Measurements from ENCODE around the gene VIPR1. TPM values are rescaled to one million over a fixed set of nuclear protein-coding genes. Genes with fewer than 3 reads are reported as not detected.
"Not testable (repeated sequence)": the region's sequence is repeated elsewhere in the genome, so short reads cannot be mapped to it uniquely, and the experiment has no call there.

Gene VIPR1
- polyA plus RNA-seq, 6 donors from 2014 or later: 0.57 to 3.0 (median 0.69) TPM; not detected in 1

DNA sequence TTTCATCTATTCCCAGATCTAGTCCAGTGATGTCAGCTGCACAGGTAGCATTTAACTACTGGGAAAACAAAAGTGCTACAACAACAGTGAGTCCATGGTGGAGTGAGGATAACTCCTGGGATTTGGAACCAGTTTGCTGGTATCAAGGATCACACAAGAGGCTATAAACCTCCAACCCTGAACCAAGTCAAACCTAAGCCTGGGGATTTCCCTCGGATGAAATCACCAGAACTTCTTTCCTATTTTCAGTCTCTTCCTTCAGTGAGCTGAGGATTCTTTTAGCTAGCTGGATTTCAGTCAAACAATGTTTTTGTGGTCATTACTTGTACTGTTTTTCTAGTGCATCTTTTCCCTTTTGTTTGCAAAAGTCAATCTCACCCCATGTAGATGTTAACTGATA, 47.8 kb downstream of the VIPR1 start:
- Mint-ChIP-seq H3K36me3 (peaks cover 13 to 15% of the 10 kb centered on the region in 2 donors), H3K27ac (peak overlapping the region in 2 of 6 donors; percentile 56 to 77), H3K4me3 (no peak overlapping the region), H3K27me3 (no peaks in the 10 kb centered on the region), H3K4me1 (peaks cover 0 to 2% (median 0%) of the 10 kb centered on the region in 3 donors), H3K9me3 (no peaks in the 10 kb centered on the region)
- DNase-seq (no peak), ATAC-seq (ENCODE audit: low read depth in 2 of 2) (no peak)

DNA sequence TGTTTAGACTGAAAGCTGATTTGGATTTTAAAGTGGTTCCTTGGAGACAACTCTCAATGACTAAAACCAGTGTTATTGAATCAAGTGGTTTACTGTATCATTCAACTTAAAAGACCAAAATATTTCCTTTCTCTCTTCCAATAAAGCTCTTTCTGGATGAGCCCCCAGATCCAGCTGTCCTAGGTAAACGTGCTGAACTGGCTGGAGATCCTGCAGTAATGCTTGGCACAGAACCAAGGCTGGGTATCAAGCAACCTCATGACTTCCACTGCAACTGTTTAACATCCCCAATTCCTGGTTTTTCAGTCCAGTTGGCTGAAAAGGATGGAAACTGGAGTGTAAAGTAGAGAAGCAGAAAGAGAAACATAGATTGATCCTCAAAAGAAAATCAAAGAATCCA, 50.4 kb downstream of the VIPR1 start:
- H3K27ac Mint-ChIP-seq: peak overlapping the region in 1 of 6 donors; percentile 28
- H3K4me3 Mint-ChIP-seq: no peak overlapping the region
- H3K27me3 Mint-ChIP-seq: no peaks in the 10 kb centered on the region
- DNase-seq: no peak
- H3K4me1 Mint-ChIP-seq: no peaks in the 10 kb centered on the region
- peaks cover 28 to 33% of the 10 kb centered on the region in 2 donors for H3K36me3 Mint-ChIP-seq
- no peaks in the 10 kb centered on the region for H3K9me3 Mint-ChIP-seq
- ATAC-seq (ENCODE audit: low read depth in 2 of 2): no peak

DNA sequence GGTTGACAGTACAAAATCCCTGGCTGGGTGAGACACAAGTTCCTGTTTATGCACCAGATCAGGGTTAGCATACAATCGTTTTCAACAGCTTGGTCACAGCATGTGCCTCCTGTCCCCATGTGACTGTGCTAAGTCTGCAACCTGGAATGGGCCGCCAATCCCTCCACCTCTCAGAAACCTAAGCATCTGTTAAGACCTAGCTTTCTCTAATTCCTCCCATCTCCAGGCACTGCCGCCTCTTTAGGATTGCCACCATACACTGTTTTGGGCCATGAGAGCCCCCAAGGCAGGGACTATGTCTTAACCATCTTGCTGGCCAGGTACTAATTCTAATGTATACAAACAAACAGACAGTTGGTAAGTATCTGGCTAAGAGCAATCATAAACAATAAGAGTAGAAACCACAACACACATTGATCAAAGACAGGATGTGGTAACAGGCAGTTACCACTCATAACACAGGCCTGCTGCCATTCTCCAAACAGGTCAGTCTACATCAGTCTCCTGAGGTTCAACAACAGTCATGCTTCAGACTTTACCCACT, 53.7 kb downstream of the VIPR1 start:
- H3K4me3 Mint-ChIP-seq: no peak overlapping the region

DNA sequence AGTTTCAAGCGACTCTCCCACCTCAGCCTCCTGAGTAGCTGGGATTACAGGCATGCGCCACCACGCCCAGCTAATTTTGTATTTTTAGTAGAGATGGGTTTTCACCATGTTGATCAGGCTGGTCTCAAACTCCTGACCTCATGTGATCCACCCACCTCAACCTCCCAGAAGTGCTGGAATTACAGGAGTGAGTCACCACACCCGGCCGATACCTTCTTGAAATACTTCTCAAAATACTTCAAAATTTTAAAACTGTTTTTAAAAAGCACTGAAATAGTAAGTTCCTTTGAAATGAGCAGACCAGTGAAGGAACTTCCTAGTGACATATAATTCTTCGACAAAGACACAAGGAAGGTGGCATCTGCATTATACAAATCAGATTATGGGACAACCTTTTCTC, 54.4 kb downstream of the VIPR1 start:
- DNase-seq; H3K27ac Mint-ChIP-seq; H3K9me3 Mint-ChIP-seq; H3K27me3 Mint-ChIP-seq; H3K4me3 Mint-ChIP-seq; ATAC-seq (ENCODE audit: low read depth in 2 of 2); H3K4me1 Mint-ChIP-seq: not testable (repeated sequence)
- H3K36me3 Mint-ChIP-seq: peaks cover 31 to 42% of the 10 kb centered on the region in 2 donors

More for the DNA sequence above, 53.7 kb downstream of the VIPR1 start:
- H3K9me3 Mint-ChIP-seq: no peaks in the 10 kb centered on the region
- no peak for ATAC-seq (ENCODE audit: low read depth in 2 of 2)
- DNase-seq: no peak
- no peaks in the 10 kb centered on the region for H3K4me1 Mint-ChIP-seq
- H3K36me3 Mint-ChIP-seq: peaks cover 31 to 40% of the 10 kb centered on the region in 2 donors
- H3K27me3 Mint-ChIP-seq: no peaks in the 10 kb centered on the region
- peak overlapping the region in 2 of 6 donors; percentile 66 to 85 for H3K27ac Mint-ChIP-seq

DNA sequence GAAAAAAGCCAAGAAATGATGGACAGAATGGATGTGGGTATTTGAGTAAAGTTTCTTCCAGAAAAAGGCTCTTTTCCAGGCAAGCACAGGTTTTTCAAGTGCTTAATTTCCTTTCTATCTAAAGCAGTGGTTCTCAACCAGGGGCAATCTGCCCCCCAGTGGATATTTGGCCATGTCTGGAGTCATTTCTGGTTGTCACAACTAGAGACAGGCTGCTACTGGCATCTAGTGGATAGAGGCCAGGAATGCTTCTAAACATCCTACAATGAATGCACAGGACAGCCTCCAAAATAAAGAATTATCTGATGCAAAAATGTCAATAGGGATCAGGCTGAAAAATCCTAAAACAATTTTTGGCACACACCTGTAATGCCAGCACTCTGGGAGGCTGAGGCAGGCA, 55.4 kb downstream of the VIPR1 start:
- Mint-ChIP-seq H3K4me1 (no peaks in the 10 kb centered on the region), H3K36me3 (peaks cover 29 to 39% of the 10 kb centered on the region in 2 donors), H3K9me3 (no peaks in the 10 kb centered on the region), H3K27me3 (no peaks in the 10 kb centered on the region), H3K4me3 (no peak overlapping the region), H3K27ac (no peak overlapping the region)
- no peak for ATAC-seq (ENCODE audit: low read depth in 2 of 2)
- DNase-seq: no peak

DNA sequence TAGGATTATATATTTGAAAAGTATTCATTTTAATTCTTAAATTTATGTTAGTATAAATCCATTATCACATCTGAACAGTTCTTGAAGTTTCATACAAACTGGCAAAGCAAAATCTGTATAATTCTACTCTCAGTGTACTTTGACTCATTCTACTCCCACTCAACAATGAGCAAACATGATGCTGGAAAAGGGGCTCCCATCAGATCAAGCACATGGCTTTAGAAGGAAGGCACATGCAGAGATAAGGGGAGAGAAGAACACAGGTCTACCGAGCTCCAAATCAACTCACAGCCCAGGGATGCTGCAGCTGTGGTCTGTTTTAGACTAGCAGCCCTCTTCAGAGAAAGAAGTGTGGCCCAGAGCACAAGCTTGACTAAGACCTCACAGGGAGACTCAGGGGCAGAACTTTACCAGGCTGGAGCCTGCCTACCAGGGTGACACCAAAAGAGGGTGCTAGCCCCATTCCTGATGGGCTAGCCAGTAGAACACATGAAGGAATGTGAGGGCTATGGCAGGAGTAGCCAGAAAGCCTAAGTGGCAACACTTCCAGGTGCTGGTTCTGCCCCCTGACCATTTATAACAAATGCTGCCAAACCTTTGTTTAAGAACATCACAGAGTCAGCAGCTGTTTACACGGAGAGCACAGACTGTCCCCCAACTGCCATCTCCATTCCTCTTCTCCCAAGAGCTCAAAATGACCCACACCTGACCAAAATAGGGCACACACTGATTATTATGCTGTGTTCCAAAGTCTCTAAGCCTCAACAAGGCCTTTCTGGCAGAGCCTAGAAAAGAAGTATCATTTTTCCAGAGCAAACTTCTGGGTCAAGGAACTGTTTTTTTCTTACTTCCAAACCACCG, 59.8 kb downstream of the VIPR1 start:
- Mint-ChIP-seq H3K36me3 (peaks cover 14 to 22% of the 10 kb centered on the region in 2 donors), H3K27ac (no peak overlapping the region), H3K27me3 (no peaks in the 10 kb centered on the region), H3K4me3 (no peak overlapping the region), H3K9me3 (no peaks in the 10 kb centered on the region), H3K4me1 (peaks cover 0 to 6% (median 4%) of the 10 kb centered on the region in 3 donors)
- ATAC-seq (ENCODE audit: low read depth in 2 of 2): no peak
- DNase-seq: no peak

DNA sequence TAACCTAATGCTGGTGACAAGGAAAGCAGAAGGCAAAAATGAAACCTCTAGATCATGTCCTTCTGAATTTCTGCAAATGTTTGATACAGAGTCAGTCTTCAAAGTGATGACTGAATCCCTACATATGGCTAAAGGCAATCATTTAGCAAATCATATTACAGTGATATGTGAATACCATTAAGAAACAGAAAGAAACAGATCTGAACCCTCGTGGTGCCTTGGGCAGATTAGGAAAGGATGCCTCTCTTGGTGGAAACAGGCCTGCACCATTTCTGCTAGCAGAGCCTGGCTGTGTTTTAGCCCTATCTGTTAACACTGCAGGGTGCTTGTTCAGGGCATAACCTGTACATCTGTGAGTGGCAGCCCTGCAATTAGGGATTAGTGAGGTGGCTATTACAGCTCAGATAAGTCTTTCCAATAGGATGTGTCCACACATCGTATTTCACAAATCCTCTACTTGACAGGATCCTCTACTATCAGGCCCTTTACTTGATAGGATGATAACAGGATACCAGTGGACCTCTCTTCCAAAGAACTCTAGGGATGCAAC, 67.2 kb downstream of the VIPR1 start:
- Mint-ChIP-seq H3K4me1 (peaks cover 8 to 20% (median 9%) of the 10 kb centered on the region in 3 donors), H3K4me3 (no peak overlapping the region), H3K27me3 (no peaks in the 10 kb centered on the region), H3K36me3 (peaks cover 24 to 38% of the 10 kb centered on the region in 2 donors), H3K9me3 (peaks cover 0 to 14% (median 11%) of the 10 kb centered on the region in 7 donors), H3K27ac (peak overlapping the region in 1 of 6 donors; percentile 66)
- DNase-seq: no peak
- no peak for ATAC-seq (ENCODE audit: low read depth in 2 of 2)

DNA sequence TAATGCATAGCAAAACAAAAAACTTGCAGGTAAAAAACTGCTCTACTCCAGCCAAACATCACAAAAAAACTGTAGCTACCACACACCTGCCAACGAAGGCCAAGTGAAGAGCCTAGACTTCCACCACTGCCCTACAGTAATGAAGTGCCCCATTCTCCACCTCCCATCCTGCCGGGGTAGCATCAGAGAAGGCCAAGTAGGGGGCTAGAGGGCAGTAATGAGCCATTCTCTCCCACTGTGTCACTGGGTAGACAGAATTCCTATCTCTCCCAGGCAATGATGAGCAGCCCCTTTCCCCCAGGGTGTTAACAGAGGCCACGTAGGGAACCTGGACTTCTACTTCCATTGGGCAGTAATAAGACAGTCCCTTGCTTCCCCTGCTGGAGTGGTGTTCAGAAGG, 69.8 kb downstream of the VIPR1 start:
- Mint-ChIP-seq H3K4me1 (peaks cover 7 to 14% (median 9%) of the 10 kb centered on the region in 3 donors), H3K27ac (peak overlapping the region in 2 of 6 donors; percentile 43 to 59), H3K36me3 (peaks cover 29 to 35% of the 10 kb centered on the region in 2 donors), H3K9me3 (peaks cover 0 to 21% (median 19%) of the 10 kb centered on the region in 7 donors), H3K27me3 (no peaks in the 10 kb centered on the region), H3K4me3 (no peak overlapping the region)
- ATAC-seq (ENCODE audit: low read depth in 2 of 2) (peak; percentile 59 to 62), DNase-seq (peak; percentile 13)

DNA sequence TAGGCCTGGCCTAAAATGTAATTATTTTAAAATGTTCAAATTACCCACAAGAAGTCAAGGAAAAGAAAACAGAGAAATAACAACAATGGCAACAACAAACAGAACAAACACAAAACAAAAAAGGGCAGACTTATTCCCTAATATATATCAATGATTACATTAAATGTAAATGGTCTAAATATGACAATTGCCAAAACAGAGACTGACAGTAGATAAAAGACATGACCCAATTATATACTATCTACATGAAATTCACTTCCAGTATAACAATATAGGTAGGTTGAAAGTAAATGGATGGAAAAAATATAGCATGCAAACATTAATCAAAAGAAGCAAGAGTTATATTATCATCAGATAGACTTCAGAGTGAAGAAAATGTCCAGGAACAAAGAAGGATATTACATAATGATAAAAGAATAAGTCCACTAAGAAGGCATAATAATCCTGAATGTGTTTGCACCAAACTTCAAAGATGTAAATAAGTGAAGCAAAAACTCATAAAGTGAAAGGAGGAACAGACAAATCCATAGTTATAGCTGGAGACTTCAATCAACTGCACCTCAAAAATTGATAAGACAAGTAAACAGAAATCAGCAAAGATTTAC, 72.8 kb downstream of the VIPR1 start:
- Mint-ChIP-seq H3K4me3 (peak overlapping the region in 1 of 8 donors; percentile 24), H3K27me3 (no peaks in the 10 kb centered on the region), H3K4me1 (peaks cover 9 to 23% (median 11%) of the 10 kb centered on the region in 3 donors), H3K36me3 (peaks cover 18 to 28% of the 10 kb centered on the region in 2 donors), H3K9me3 (peaks cover 0 to 21% (median 19%) of the 10 kb centered on the region in 7 donors), H3K27ac (no peak overlapping the region)
- no peak for ATAC-seq (ENCODE audit: low read depth in 2 of 2)
- DNase-seq: no peak

DNA sequence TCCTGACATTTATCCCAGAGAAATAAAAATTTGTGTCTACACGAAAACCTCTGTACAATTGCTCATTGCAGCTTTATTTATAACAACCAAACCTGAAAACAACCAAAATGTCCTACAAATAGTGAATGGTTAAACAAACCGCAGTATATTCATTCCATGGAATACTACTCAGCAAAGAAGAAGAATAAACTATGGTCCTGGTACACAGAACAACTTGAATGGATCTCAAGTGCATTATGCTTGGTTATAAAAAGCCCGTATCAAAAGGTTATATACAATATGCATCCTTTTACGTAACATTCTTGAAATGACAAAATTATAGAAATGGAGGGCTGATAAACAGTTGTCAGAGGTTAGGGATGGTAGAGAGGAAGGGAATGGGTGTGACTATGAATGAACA, 75.6 kb downstream of the VIPR1 start:
- Mint-ChIP-seq H3K4me1 (peaks cover 27 to 36% (median 31%) of the 10 kb centered on the region in 3 donors), H3K4me3 (peak overlapping the region in 1 of 8 donors; percentile 16), H3K27me3 (no peaks in the 10 kb centered on the region), H3K27ac (peak overlapping the region in 1 of 6 donors; percentile 15), H3K9me3 (peaks cover 0 to 21% (median 17%) of the 10 kb centered on the region in 7 donors), H3K36me3 (peaks cover 18 to 28% of the 10 kb centered on the region in 2 donors)
- ATAC-seq (ENCODE audit: low read depth in 2 of 2) (no peak), DNase-seq (no peak)

DNA sequence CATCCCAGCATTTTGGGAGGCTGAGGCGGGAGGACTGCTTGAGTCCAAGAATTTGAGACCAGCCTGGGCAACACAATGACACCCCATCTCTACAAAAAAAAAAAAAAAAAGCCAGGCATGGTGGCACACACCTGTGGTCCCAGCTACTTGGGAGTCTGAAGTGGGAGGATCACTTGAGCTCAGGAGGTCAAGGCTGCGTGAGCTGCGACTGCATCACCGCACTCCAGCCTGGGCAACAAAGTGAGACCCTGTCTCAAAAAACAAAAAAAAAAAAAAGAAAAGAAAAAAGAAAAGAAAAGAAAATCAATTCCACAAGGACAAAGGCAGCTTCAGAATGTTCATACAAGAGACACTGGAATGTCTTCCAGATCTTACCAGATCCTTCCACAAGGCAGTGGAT, 76.9 kb downstream of the VIPR1 start:
- H3K4me3 Mint-ChIP-seq: peak overlapping the region in 2 of 8 donors; percentile 4 to 87
- peaks cover 10 to 20% of the 10 kb centered on the region in 2 donors for H3K36me3 Mint-ChIP-seq
- H3K9me3 Mint-ChIP-seq: peaks cover 0 to 13% (median 8%) of the 10 kb centered on the region in 7 donors
- H3K27me3 Mint-ChIP-seq; ATAC-seq (ENCODE audit: low read depth in 2 of 2); DNase-seq: not testable (repeated sequence)
- peak overlapping the region in 3 of 6 donors; percentile 3 to 79 (median 39) for H3K27ac Mint-ChIP-seq
- peaks cover 31 to 40% (median 34%) of the 10 kb centered on the region in 3 donors for H3K4me1 Mint-ChIP-seq

DNA sequence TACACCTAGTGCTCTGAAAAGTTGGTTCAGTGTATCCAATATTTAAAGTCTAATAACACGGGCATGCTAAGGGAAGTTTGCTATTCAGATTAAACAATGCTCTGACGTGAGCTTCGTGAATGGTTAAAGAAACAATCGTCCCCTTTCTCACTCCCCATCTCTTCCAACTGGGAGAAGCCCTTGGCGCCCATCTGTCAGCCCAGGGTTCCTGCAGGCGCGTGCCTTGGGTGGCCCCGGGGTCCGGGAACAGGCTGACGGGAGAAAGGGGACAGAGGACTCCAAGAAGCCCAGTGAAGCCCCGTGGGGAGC, 78.9 kb downstream of the VIPR1 start:
- H3K27ac Mint-ChIP-seq: peak overlapping the region; percentile 53 to 99 (median 87)
- no peaks in the 10 kb centered on the region for H3K27me3 Mint-ChIP-seq
- no peak for ATAC-seq (ENCODE audit: low read depth in 2 of 2)
- H3K4me3 Mint-ChIP-seq: peak overlapping the region; percentile 78 to 98 (median 92)
- peaks cover 0 to 3% (median 0%) of the 10 kb centered on the region in 7 donors for H3K9me3 Mint-ChIP-seq
- H3K36me3 Mint-ChIP-seq: peaks cover 0 to 17% of the 10 kb centered on the region in 2 donors
- H3K4me1 Mint-ChIP-seq: peaks cover 29 to 42% (median 40%) of the 10 kb centered on the region in 3 donors
- DNase-seq: no peak

Measured in naive B cell (primary cell).